ENCODE data around the gene KRT37. TPM values are rescaled to one million over a fixed set of nuclear protein-coding genes. Genes with fewer than 3 reads are reported as not detected.

The KRT37 gene
- total RNA-seq (not detected), polyA plus RNA-seq (not detected)
- long read RNA-seq, donor 1, result 0 reads
- long read RNA-seq, donor 2, result 0 reads

GRCh38 chr17:41424111-41424635 is at the start of gene KRT37:
TSS of gene KRT37 (minus strand) at chr17:41424585. CDS start at chr17:41424523, 62 bp downstream.
- no peak within 1 kb of the TSS for H3K27ac ChIP-seq
- WGBS, 3 donors, result 90 to 91% (median 90%) methylated on average over 13 of the region's 13 CpGs
- H3K4me1 ChIP-seq, result no peaks in the 10 kb centered on the region
- ATAC-seq (no peak), DNase-seq (no peak)
- no peak within 1 kb of the TSS for H3K4me3 ChIP-seq
- H3K27me3 ChIP-seq (ENCODE audit: insufficient read depth in 3 of 3, low read length in 2 of 3), result peaks cover 0 to 2% (median 0%) of the 10 kb centered on the region in 3 donors
- H3K36me3 ChIP-seq (ENCODE audit: insufficient read depth in 1 of 2, low read depth in 1 of 2), result no peaks in the 10 kb centered on the region
- no peak for TF ChIP-seq CTCF (IDR thresholded peaks at IDR 0.05)
- no peaks in the 10 kb centered on the region for H3K9me3 ChIP-seq
- intact Hi-C loops (cut with DNase I), result no loop called here

GRCh38 chr17:41468346-41468745 is 44.0 kb upstream of the KRT37 start:
- Histone ChIP-seq H3K36me3 (ENCODE audit: insufficient read depth in 1 of 2, low read depth in 1 of 2) (no peaks in the 10 kb centered on the region), H3K27me3 (ENCODE audit: insufficient read depth in 3 of 3, low read length in 2 of 3) (peaks cover 0 to 7% (median 0%) of the 10 kb centered on the region in 3 donors), H3K27ac (no peak overlapping the region), H3K4me1 (no peaks in the 10 kb centered on the region), H3K9me3 (no peaks in the 10 kb centered on the region), H3K4me3 (no peak overlapping the region)
- intact Hi-C loops (cut with DNase I), result no loop called here
- DNase-seq, result no peak
- no peak for TF ChIP-seq CTCF (IDR thresholded peaks at IDR 0.05)
- ATAC-seq, result no peak

DNA sequence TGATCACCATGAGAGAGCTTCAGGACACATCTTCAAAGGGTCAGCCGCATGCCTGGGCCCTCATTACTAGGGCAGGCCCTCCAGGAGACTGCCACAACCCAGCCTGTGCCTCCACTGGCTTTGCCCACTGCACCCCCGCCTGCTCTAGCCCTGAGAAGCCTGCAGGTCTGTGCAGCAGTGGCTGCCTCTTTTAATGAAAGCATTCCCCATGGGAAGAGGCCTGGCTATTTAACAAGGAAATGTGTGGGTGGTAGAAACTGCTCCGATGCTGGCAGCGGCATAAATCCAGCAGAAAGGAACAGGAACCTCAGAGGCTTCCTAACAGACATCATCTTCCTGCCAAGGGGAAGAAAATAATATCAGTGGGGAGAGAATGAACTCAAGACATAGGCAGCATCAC is 43.2 kb upstream of the KRT37 start:
- no peaks in the 10 kb centered on the region for H3K4me1 ChIP-seq
- H3K4me3 ChIP-seq, result no peak overlapping the region
- H3K27me3 ChIP-seq (ENCODE audit: insufficient read depth in 3 of 3, low read length in 2 of 3), result peaks cover 0 to 7% (median 0%) of the 10 kb centered on the region in 3 donors
- ATAC-seq (no peak), DNase-seq (no peak)
- TF ChIP-seq CTCF (IDR thresholded peaks at IDR 0.05), result no peak
- H3K9me3 ChIP-seq, result no peaks in the 10 kb centered on the region
- intact Hi-C loops (cut with DNase I), result no loop called here
- 52 to 55% (median 55%) methylated on average over 4 of the region's 4 CpGs for WGBS, 3 donors
- H3K27ac ChIP-seq, result no peak overlapping the region
- no peaks in the 10 kb centered on the region for H3K36me3 ChIP-seq (ENCODE audit: insufficient read depth in 1 of 2, low read depth in 1 of 2)

DNA sequence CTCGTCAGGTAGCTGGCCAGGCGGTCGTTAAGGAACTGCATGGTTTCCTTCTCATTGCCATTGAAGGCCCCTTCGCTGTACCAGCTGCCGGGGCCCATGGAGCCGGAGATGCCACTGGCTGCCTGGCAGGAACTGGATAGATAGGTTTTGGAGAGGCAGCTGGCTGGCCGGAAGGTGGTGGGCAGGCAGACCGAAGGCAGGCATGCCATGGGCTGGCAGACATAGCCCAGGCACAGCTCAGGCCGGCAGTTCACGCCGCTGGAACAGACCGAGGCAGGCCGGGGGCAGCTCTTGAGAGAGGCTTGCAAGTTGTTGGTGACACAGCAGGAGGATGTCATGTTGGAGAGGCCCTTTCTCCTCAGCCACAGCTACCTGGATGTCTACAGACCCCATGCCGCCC is 42.6 kb upstream of the KRT37 start, which contains the start of gene KRT32:
Gene KRT32 (minus strand): TSS at position 399 of the 400 bp plus-strand sequence. CDS start 61 bp downstream, at position 338.
- peaks cover 0 to 7% (median 0%) of the 10 kb centered on the region in 3 donors for H3K27me3 ChIP-seq (ENCODE audit: insufficient read depth in 3 of 3, low read length in 2 of 3)
- H3K4me1 ChIP-seq, result no peaks in the 10 kb centered on the region
- no peak within 1 kb of the TSS for H3K27ac ChIP-seq
- 88 to 95% (median 90%) methylated on average over 14 of the region's 14 CpGs for WGBS, 3 donors
- TF ChIP-seq CTCF (IDR thresholded peaks at IDR 0.05), result no peak
- no peak for ATAC-seq
- no peak for DNase-seq
- H3K4me3 ChIP-seq, result no peak within 1 kb of the TSS
- H3K9me3 ChIP-seq, result no peaks in the 10 kb centered on the region
- intact Hi-C loops (cut with DNase I), result no loop called here
- no peaks in the 10 kb centered on the region for H3K36me3 ChIP-seq (ENCODE audit: insufficient read depth in 1 of 2, low read depth in 1 of 2)

DNA sequence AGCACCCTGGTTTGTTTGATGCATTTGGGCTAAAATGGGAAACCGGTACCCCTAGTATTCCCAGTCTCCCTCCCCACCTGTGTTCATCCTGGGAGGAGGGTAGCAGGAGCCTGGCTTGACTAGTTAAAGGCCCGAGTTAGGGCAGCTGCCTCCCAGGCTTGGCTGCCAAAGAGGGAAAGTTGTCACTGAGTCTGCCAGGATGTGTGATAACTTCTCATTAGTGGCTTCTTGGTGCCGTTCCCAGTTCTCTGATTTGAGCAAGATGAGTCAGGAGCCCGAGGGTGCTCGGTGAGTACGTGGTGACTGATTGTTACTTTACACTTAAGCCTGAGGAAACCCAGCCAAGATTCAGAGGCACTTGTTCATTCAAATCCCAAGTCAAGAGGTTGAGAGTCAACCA is 40.3 kb upstream of the KRT37 start:
- Histone ChIP-seq H3K27ac (no peak overlapping the region), H3K36me3 (ENCODE audit: insufficient read depth in 1 of 2, low read depth in 1 of 2) (no peaks in the 10 kb centered on the region), H3K4me3 (no peak overlapping the region), H3K9me3 (no peaks in the 10 kb centered on the region), H3K4me1 (no peaks in the 10 kb centered on the region), H3K27me3 (ENCODE audit: insufficient read depth in 3 of 3, low read length in 2 of 3) (peaks cover 0 to 3% (median 2%) of the 10 kb centered on the region in 3 donors)
- ATAC-seq (peak; percentile 94 to 98 (median 95)), DNase-seq (peak in 1 of 2 donors; percentile 35)
- WGBS, 3 donors, result 16 to 27% (median 17%) methylated on average over 6 of the region's 6 CpGs
- intact Hi-C loops (cut with DNase I), result no loop called here
- TF ChIP-seq CTCF (IDR thresholded peaks at IDR 0.05), result no peak

Measured in psoas muscle (tissue), 8 donors.